RCC 7860 (cell line): ENCODE results near the gene INPP5B.
"Not testable (repeated sequence)": the region's sequence is repeated elsewhere in the genome, so short reads cannot be mapped to it uniquely, and the experiment has no call there.

Experiments
- DNase-seq: peaks from one replicate; pipeline ENCODE4 v3.0.0-alpha.2; 2015; ENCODE audit warnings: low spot score
- FAIRE-seq: peaks from 2 replicates; lab custom pipeline; 2012; peaks lifted over from hg19 to GRCh38; lab: Jason Lieb, UNC

The INPP5B gene

GRCh38 chr1:37915476-37916093, 31.3 kb downstream of the INPP5B start:
- FAIRE-seq (no peak), DNase-seq (no peak)

GRCh38 chr1:37914719-37915475, 32.0 kb downstream of the INPP5B start:
- FAIRE-seq = no peak

GRCh38 chr1:37911478-37911877, 35.4 kb downstream of the INPP5B start:
- DNase-seq, FAIRE-seq: not testable (repeated sequence)

More at GRCh38 chr1:37914719-37915475, 32.0 kb downstream of the INPP5B start:
- DNase-seq = no peak

DNA sequence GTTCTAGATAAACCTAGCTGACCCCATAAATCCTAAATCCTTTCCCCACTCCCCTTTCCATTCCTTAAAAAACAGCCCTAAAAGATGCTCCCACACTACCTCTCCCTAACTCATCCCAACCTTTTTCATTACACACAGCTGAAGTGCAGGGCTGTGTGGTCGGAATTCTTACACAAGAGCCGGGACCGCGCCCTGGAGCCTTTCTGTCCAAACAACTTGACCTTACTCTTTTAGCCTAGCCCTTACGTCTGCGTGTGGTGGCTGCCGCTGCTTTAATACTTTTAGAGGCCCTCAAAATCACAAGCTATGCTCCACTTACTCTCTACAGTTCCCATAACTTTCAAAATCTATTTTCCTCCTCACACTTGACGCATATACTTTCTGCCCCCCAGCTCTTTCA, 36.0 kb downstream of the INPP5B start:
- DNase-seq, FAIRE-seq: not testable (repeated sequence)

- not testable (repeated sequence) for DNase-seq, FAIRE-seq
These were observed 38.3 kb downstream of the INPP5B start for GRCh38 chr1:37908531-37908930.

- DNase-seq, FAIRE-seq: not testable (repeated sequence)
These were observed 39.3 kb downstream of the INPP5B start for GRCh38 chr1:37907416-37908125.

- FAIRE-seq = not testable (repeated sequence)
These were observed 40.3 kb downstream of the INPP5B start for GRCh38 chr1:37906591-37906990.

DNA sequence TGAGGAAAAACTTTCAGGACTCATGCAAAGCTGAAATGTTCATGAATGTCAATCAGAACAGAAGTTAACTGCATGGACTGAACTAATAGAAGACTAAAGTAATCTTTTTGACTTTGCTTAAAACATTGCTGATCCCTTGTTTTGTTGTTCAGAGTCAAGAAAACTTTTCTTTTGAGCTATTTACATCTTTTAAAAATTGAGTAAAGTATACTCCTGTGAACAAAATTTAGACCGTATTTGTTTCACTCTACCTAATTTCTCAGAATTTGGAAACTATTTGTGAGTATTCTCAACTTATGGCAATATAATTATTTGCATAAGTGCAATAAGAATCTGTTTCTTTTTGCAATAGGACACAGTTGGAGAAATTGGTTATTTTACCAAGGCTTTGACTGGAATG, 41.1 kb downstream of the INPP5B start:
- DNase-seq (no peak), FAIRE-seq (no peak)

More at GRCh38 chr1:37906591-37906990, 40.3 kb downstream of the INPP5B start:
- not testable (repeated sequence) for DNase-seq

DNA sequence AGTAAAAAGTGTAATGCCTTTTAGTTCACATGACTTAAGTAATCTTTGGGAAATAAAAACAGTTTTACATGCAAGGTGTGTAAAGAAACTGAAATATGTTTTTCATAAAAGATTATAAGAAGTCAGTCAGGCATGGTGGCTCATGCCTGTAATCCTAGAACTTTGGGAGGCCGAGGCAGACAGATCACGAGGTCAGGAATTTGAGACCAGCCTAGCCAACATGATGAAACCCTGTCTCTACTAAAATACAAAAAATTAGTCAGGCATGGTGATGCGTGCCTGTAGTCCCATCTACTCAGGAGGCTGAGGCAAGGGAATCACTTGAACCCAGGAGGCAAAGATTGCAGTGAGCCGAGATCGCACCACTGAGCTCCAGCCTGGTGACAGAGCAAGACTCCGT, 42.9 kb downstream of the INPP5B start:
- DNase-seq, FAIRE-seq: not testable (repeated sequence)

- FAIRE-seq (no peak), DNase-seq (no peak)
These were observed 43.9 kb downstream of the INPP5B start for GRCh38 chr1:37902983-37903382.

- no peak for FAIRE-seq
- no peak for DNase-seq
These were observed 45.0 kb downstream of the INPP5B start for GRCh38 chr1:37901893-37902225.

DNA sequence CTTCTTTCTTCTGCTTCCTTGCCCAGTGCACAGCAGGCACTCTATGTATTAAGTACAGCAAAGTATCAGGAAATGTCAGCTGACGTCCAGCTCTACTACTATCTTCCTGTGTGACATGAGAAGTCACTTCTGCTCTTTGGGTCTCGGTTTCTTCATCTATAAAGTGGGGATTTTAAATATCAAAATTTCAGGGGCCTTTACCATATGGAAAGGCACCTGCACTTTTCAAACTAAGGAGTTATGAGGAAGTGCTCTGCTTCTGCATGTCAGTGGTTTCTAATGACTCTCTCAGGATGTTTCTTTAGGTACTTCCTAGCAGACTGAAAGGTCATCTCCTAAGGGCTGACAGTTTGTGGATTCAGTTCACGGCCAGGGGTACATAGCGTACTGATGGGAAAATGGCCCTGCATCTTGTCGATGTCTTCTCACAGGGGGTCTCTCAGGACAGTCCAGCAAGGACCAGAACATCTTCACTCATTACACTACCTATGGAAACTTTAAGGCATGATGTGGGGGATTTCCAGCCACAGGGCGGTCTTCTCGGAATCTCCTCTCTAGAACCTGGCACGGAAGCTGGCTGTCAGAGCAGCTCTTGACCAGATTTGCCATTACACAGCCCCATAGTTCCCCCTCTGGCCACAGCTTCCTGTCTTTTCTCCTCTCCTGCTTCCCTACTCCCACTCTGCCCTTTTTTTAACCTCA, 45.5 kb downstream of the INPP5B start:
- FAIRE-seq (no peak), DNase-seq (no peak)

GRCh38 chr1:37897563-37897962, 49.3 kb downstream of the INPP5B start:
- DNase-seq, FAIRE-seq: not testable (repeated sequence)

GRCh38 chr1:37893673-37894072, 53.2 kb downstream of the INPP5B start:
- FAIRE-seq (no peak), DNase-seq (no peak)

DNA sequence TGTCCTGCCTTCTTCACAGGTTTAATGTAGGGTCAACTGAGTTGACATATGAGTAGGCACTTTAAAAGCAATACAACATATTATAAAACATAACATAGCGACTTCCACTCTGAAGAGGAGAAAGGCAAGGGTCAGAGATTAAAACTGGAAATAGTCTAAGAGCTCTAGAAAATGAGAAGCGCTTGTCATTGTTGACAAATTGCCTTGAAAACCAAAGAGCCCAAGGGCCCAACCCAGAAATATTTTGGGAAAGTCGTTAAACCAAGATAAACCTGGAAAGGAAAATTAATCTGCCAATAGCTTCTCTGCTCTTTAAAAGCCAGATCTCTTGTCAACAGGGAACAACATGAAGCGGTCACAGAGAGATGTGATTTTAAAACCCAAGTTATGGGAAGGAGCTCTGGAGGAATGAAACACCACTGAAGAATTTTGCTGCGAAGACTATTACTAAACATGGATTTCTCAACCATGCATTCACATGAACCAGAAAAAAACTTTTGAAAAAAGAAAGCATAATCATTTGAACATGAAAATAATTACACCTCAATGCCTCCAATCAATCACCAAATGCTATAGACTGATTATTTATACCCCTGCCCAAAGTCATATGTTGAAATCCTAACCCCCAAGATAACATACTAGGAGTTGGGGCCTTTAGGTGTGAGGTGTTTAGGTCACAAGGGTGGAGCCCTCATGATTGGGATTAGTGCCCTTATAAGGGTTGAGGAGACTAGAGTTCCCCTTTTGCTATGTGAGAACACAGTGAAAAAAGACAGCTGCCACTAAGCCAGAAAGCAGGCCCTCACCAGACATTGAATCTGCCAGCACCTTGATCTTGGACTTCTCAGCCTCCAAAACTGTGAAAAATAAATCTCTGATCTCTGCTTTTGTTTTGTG, 54.5 kb downstream of the INPP5B start:
- DNase-seq (no peak), FAIRE-seq (no peak)

GRCh38 chr1:37890378-37891014, 56.4 kb downstream of the INPP5B start:
- peak; percentile 48 for DNase-seq
- FAIRE-seq = peak; percentile 69

GRCh38 chr1:37888022-37888700, 58.7 kb downstream of the INPP5B start:
- FAIRE-seq = no peak

GRCh38 chr1:37884145-37884544, 62.7 kb downstream of the INPP5B start:
- FAIRE-seq (no peak), DNase-seq (no peak)

More at GRCh38 chr1:37888022-37888700, 58.7 kb downstream of the INPP5B start:
- no peak for DNase-seq

- FAIRE-seq = no peak
These were observed 63.2 kb downstream of the INPP5B start for GRCh38 chr1:37883671-37884070.

More at GRCh38 chr1:37883671-37884070, 63.2 kb downstream of the INPP5B start:
- no peak for DNase-seq
